ENCODE results near the gene DMRTB1.

DMRTB1 gene

DNA sequence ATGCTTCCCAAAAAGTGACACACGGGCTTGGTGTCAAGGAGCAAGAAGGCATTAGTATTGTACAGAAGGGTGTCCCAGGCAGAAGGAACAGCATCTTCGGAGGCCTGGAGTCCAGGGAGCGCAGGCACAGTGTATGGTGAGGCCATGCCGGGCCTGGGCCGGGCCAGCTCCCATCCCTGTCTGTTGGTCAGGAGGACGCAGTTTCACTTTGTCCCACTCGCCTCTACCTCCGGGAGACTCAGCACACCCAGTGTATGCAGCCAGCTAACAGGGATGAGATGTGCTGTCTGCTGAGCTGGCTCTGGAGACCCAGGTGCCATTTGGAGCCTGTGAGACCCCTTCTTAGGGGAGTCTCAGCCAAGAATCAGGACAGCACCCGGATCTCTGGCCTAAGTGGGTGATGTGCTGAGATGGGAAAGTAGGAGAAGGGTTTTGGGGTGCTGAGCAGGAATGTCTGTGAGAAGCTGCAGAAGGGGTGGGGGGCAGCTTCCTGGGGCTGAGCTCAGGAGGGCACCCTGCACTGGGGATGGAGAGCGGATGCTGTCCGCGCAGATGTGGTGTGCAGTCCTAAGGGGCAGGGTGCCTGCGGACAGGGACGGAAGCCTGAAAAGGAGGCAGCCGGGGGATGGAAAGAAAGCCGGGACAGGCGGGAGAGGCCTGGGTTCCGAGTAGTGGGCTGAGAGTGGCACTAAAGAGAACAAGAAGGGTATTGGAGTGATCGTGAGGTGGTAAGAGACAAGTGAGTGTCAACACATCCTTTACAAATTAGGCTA, 25.7 kb downstream of the DMRTB1 start:
- DNase-seq (ENCODE audit: low read depth in 3 of 3, low spot score in 1 of 3) = no peak

DNA sequence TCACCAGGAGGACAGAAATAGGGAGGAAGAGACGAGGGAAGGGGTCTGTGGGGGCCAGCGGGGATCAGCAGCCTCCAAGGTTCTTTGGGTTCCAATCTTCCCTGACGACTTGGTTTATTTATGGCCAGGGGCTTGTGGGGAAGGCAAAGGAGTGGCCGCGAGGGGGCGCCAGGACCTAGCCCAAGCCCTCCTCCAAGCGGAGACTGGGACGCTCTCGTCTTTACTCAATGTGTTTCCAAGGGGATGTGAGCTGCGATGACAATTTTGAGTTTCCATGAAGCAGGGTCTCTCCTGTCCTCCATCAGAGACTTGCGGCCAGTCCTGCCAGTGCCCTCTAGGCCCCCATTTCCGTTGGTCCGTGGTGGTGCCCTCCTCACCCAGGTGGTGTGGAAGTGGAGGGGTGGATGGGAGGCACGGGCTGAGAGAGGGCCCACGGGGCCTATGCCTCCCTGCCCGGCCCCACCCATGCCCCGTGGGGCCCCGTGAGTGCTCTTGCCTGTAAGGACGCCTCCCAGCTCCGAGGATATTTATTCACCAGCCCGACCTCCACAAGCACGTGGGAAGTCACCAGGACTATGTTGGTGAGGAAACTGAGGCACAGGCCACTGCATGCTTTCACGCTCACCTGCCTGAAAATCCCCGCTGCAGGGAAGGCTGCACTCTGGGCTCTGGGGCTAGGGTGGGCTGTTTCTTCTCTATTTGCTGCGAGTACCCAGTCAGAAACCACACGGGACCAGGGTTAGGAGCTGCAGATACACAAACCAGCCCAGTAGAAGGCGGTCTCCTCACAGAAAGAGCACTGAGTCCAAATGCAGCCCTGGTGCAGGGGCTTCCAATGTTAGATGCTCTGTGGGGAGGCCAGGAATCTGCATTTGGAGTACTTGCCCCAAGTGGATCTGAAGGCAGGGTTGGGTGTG, 26.5 kb downstream of the DMRTB1 start:
- peak in 2 of 3 donors; percentile 29 to 45 for DNase-seq (ENCODE audit: low read depth in 3 of 3, low spot score in 1 of 3)

DNA sequence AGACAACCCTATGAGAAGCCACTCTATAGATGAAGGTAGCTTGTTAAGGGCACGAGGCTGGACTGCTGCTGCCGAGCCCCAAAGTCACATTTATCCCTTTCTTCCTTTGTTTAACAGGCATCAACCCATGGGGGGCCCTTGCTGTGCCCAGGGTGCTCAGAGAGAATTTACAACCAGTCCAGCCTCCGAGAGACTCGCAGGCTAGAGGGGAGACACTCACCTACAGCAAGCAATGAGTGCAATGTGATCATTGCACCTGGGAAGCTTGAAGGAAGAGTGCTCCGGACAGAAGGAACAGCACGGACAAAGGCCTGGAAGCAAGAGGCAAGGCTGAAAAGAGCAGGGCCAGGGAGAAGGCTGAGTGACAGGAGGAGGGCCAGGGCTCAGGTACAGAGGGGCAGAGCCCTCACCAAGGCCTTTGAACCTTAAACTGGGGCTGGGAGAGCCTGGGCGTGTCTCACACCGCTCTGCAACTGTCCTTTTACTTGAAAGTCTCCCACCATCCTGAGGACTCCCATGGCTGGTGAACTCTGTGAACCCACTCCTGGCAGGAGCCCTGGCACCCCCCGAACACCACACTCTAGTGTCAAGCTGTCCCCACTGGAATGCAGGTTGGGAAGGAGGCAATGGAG, 27.3 kb downstream of the DMRTB1 start:
- no peak for DNase-seq (ENCODE audit: low read depth in 3 of 3, low spot score in 1 of 3)

- no peak for DNase-seq (ENCODE audit: low read depth in 3 of 3, low spot score in 1 of 3)
Measured at GRCh38 chr1:53490351-53490750, 31.2 kb downstream of the DMRTB1 start.

DNA sequence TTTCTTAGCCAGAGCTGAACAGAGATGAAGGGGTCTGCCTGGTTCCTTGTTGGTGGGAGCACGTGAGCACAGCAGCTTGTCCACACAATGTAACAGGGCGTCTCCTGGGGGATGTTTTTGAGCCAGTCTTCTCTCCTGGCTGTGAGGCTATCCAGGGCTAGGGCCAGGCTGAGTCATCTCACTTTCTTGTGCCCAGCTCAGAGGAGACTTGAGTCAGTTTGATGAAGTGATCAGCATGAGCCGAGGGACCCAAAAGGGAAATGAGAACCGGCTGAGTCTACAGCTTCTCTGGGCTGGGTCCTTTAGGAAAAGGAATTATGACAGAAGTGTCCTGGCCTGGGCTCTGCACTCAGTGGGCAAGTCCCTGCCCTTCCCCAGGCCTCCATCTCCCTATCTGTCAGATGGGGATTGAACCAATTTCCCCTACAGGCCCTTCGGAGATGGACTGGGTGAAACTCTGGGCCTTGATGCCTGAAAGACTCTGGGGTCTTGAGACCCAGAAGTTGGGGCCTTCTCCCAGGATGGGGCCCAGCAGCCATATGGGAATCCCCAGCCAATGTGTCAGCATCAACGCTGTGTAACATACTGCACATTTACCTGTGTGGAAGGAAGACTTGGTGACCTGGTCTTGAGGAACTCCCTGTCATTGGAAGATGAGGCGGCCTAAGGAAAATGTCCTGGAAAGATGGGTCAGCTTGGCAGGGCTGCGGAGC, 36.6 kb downstream of the DMRTB1 start:
- no peak for DNase-seq (ENCODE audit: low read depth in 3 of 3, low spot score in 1 of 3)

- no peak for DNase-seq (ENCODE audit: low read depth in 3 of 3, low spot score in 1 of 3)
Measured at GRCh38 chr1:53498555-53499131, 39.4 kb downstream of the DMRTB1 start.

- no peak for DNase-seq (ENCODE audit: low read depth in 3 of 3, low spot score in 1 of 3)
Measured at GRCh38 chr1:53499257-53500203, 40.3 kb downstream of the DMRTB1 start.

DNA sequence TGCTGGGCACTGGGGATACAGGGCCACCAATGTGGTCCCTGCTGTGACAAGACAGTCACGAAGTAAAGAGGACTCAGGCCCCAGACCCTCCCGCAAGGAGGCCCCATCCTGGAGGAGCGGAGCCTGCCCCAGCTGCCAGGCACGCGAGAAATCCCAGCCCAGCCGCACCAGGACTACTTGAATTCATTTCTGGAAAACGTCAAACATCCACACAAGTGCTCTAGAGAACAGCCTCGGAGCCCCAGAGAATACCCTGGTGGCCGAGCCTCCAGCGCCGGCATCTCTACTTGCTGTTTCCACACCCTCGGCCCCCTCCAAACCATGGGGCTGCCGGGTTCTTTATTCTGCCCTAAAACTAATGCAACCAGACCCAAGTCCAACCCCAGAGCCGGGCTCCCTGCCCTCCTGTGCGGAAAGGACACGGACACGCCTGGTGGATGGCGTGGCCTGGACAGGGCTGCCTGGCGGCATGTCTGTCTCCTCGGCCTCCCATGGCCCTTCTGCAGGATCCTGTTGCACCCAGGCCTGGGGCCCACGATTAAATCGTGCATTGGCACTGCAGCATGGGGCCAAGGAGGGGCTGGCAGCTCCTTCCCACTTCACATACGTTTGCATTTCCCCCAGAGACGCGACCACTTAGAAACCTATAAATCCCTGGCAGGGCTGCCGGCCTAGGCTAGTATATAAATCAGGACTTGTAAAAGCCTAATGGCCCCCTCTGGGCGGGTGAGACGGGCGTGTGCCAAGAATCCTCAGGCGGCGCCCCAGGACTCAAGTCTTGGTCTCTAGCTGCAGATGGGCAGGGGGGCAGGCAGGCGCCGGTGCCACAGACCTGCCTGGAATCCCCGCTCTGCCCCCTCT, 41.2 kb downstream of the DMRTB1 start:
- no peak for DNase-seq (ENCODE audit: low read depth in 3 of 3, low spot score in 1 of 3)

- DNase-seq (ENCODE audit: low read depth in 3 of 3, low spot score in 1 of 3) = no peak
Measured at GRCh38 chr1:53501065-53502005, 42.1 kb downstream of the DMRTB1 start.

DNA sequence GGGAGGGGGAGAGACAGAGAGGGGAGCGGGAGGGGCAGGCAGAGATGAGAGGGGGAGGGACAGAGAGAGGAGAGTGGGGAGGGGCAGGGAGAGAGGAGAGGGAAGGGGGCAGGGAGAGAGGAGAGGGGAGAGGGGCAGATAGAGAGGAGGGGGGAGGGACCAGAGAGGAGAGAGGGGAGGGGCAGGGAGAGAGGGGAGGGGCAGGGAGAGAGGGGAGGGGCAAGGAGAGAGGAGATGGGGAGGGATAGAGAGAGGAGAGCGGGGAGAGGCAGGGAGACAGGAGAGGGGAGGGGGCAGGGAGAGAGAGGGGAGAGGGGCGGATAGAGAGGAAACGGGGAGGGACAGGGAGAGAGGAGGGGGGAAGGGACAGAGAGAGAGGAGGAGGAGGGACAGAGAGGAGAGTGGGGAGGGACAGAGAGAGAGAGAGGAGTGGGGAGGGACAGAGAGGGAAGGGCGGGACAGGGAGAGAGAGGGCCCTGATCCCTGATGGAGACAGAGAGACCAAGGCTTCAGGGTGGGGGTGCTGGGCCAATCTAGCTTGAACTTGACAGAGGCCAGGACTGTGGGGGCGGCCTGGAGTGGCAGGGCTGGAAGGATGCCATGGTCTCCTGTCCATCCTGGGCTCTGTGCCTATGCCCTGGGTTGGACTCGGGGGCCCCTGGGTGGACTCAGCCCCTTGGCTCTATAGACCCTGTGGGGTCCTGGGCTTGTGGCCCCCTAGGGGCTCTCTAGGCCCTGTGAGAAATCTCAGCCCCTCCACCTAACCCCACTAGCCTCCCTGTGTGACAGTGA, 43.6 kb downstream of the DMRTB1 start:
- DNase-seq (ENCODE audit: low read depth in 3 of 3, low spot score in 1 of 3) = no peak

DNA sequence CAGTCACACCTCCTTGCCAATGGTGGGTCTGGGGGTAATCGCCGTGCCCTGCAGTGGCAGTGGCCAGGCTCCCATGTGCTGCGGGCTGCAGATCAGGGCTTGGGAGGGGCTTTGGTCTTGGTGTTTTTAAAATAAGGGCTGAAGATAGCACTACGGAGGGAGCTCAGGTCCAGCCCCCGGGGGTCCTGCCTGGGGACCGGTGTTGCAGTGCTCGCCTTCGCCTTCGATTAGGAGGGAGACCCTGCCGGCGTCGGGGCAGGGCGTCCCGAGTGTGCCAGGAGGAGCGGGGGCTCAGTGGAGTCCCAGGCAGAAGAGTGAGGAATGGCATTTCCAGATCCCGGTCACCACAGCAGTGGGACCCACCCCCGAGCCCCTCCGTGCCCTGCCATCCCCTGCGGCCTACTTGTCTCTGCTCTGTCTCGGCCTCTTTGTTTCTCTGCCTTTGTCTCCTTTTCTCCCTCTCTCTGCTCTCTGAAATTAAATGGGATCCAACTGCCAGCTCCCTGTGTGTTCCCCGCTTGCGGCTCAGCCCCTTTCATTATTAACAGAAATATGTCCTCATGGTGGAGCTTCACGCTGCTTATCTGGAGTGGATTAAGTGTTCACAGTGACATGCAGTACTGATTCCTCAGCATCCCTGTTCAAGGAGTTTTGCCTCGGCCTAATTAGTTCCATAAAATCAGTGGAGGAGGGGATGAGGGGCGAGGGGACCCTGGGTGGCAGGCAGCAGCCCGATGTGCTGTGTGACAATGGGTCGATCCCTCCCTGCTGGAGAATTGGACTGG, 44.4 kb downstream of the DMRTB1 start:
- DNase-seq (ENCODE audit: low read depth in 3 of 3, low spot score in 1 of 3) = no peak

GRCh38 chr1:53504901-53505300, 45.7 kb downstream of the DMRTB1 start:
- DNase-seq (ENCODE audit: low read depth in 3 of 3, low spot score in 1 of 3) = no peak

DNA sequence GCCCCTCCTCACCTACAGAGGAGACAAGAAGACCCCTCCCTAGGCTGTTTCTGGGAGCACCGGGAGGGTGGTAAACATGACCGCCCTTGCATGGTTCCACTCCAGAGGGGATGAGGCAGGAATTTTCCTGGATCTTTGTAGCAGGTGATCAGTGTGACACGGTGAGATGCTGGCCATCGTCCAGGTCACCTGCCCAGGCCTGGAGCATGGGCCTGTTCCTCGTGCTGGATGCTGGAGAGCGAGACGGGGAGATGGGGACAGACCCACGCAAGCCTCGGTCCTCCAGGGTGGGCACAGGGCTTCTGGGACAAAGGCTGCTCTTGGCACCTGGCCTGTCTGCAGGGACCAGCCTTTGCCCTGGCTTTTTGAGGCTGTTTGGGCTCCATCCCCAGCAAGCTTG, 46.2 kb downstream of the DMRTB1 start:
- DNase-seq (ENCODE audit: low read depth in 3 of 3, low spot score in 1 of 3) = no peak

DNA sequence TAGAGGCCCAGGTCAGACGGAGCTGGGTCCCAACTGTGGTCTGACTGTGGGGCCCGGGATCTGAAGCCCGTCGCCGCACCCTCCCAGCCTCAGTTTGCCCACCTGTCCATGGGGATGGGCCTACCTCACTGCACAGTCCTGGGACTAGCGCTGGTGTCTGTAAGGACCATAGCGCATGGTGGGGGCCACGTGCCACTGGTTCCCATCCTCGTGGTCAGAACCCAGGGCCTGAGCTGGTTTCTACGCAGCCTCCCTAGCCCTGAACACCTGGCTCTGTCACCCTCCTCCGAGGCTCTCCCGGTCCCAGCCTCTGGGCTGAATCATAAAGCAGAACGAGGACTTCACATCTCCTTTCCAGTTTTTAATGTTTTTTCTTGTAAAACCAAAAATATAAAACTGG, 46.7 kb downstream of the DMRTB1 start:
- DNase-seq (ENCODE audit: low read depth in 3 of 3, low spot score in 1 of 3) = no peak

DNA sequence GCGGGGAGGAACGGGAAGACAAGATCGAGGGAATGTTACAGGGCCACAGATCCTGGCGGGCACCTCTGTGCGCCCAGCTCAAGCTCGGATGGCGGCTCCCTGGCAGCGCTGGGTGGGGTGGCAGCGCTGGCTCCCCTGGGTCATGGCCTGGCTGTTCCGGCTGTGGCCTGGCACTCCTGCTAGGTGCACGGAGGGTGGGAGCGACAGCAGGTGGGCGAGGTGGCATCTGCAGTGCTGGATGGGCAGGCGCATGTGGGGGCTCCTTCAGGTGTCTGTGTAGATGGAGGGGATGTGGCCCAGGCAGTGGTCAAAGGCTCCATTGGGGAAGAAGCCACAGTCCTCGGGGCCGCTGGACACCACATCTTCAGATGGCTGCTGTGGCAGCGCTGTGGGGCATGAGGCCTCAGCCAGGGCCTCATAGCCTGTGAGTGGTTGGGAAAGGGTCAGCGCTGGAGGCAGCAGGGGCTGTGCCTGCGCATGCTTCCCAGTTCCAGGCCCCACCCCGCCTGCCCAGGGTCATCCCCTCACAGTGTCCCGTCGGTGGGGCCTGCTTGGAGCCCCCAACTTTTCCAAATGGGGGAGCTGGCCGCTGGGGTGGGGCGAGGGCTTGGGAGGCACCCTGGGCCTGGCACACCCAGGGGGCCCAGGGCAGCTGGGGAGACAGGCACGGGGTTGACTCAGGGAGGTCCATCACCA, 47.3 kb downstream of the DMRTB1 start:
- DNase-seq (ENCODE audit: low read depth in 3 of 3, low spot score in 1 of 3) = no peak
